Measurements from ENCODE around the gene APOA5. TPM values are rescaled to one million over a fixed set of nuclear protein-coding genes. Genes with fewer than 3 reads are reported as not detected.

Gene APOA5
- total RNA-seq, 1 experiment from 2014 or later: not detected

DNA sequence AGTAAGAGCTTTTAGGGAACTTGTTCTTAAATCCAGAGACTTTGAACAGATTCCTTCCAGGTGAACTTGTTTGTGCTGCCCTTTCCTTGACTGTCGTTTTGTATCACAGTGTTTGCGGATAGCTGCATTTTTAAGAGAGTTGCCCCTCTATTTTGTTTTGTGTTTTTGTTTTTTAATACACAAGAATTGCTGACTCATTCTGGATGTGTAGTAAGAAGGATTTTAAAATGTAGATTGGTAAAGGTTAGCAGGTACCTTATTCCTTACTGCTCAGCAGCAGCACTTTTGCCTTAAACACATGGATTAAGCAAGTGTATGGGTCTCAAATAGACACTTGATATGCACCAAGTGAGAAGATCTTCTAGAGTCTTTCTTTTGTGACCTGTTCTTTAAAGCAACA is 8.9 kb upstream of the APOA5 start:
- POLR2A ChIA-PET: interaction anchor here (0.6 to 1.6 kb wide), 3 partner anchors 11 to 1464 kb away, joined by 3 to 7 read pairs (median 3); no protein-coding TSS in a partner anchor
- TF ChIP-seq, protein P1, sequence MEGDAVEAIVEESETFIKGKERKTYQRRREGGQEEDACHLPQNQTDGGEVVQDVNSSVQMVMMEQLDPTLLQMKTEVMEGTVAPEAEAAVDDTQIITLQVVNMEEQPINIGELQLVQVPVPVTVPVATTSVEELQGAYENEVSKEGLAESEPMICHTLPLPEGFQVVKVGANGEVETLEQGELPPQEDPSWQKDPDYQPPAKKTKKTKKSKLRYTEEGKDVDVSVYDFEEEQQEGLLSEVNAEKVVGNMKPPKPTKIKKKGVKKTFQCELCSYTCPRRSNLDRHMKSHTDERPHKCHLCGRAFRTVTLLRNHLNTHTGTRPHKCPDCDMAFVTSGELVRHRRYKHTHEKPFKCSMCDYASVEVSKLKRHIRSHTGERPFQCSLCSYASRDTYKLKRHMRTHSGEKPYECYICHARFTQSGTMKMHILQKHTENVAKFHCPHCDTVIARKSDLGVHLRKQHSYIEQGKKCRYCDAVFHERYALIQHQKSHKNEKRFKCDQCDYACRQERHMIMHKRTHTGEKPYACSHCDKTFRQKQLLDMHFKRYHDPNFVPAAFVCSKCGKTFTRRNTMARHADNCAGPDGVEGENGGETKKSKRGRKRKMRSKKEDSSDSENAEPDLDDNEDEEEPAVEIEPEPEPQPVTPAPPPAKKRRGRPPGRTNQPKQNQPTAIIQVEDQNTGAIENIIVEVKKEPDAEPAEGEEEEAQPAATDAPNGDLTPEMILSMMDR (IDR thresholded peaks at IDR 0.05; ENCODE audit: unreplicated experiment): no peak
- Mint-ChIP-seq H3K4me3 (ENCODE audit: unreplicated experiment) (no peak overlapping the region), H3K9me3 (ENCODE audit: unreplicated experiment) (no peaks in the 10 kb centered on the region), H3K27me3 (ENCODE audit: insufficient read depth, unreplicated experiment) (no peaks in the 10 kb centered on the region), H3K36me3 (ENCODE audit: insufficient read depth, unreplicated experiment) (no peaks in the 10 kb centered on the region), H3K4me1 (ENCODE audit: insufficient read depth, unreplicated experiment) (no peaks in the 10 kb centered on the region), H3K27ac (ENCODE audit: low read depth, unreplicated experiment) (no peak overlapping the region)
- intact Hi-C loops (cut with micrococcal nuclease): no loop called here
- CTCF ChIA-PET: interaction anchor here (1.2 to 1.8 kb wide), 2 partner anchors 9 to 12 kb away, joined by 3 to 9 read pairs; partner anchors contain the start of gene APOA5
- no peak for DNase-seq (ENCODE audit: unreplicated experiment)
- no TSS peak for BruUV-seq (replicated peaks)

DNA sequence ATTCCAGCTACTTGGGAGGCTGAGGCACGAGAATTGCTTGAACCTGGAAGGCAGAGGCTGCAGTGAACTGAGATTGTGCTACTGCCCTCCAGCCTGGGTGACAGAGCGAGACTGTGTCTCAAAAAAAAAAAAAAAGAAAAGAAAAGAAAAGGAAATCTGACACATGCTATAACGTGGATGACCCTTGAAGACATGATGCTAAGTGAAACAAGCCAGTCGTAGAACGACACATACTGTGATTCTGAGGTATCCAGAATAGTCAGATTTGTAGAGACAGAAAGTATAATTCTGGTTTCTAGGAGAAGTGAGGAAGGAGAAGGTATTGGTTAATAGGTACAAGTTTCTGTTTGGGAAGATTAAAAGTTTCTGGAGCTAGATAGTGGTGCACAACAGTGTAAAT is 6.7 kb upstream of the APOA5 start:
- no peaks in the 10 kb centered on the region for H3K9me3 Mint-ChIP-seq (ENCODE audit: unreplicated experiment)
- no peak overlapping the region for H3K4me3 Mint-ChIP-seq (ENCODE audit: unreplicated experiment)
- no peak overlapping the region for H3K27ac Mint-ChIP-seq (ENCODE audit: low read depth, unreplicated experiment)
- ChIA-PET POLR2A (interaction anchor here (0.9 to 1.9 kb wide), 3 partner anchors 9 to 12 kb away, joined by 3 to 6 read pairs (median 5); partner anchors contain the start of gene ZPR1), CTCF (interaction anchor here (0.5 to 0.8 kb wide), 4 partner anchors 8 to 424 kb away, joined by 3 to 4 read pairs (median 4); no protein-coding TSS in a partner anchor)
- no peaks in the 10 kb centered on the region for H3K27me3 Mint-ChIP-seq (ENCODE audit: insufficient read depth, unreplicated experiment)
- TF ChIP-seq, protein P1 (IDR thresholded peaks at IDR 0.05; ENCODE audit: unreplicated experiment): no peak
- intact Hi-C loops (cut with micrococcal nuclease): no loop called here
- H3K36me3 Mint-ChIP-seq (ENCODE audit: insufficient read depth, unreplicated experiment): no peaks in the 10 kb centered on the region
- BruUV-seq (replicated peaks): no TSS peak
- no peak for DNase-seq (ENCODE audit: unreplicated experiment)
- peaks cover 14% of the 10 kb centered on the region for H3K4me1 Mint-ChIP-seq (ENCODE audit: insufficient read depth, unreplicated experiment)

GRCh38 chr11:116797816-116798215 is 6.1 kb upstream of the APOA5 start:
- CTCF ChIA-PET: interaction anchor here (0.8 kb wide), 1 partner anchor 16 kb away, joined by 3 read pairs; no protein-coding TSS in a partner anchor
- BruUV-seq (replicated peaks): no TSS peak
- Mint-ChIP-seq H3K4me3 (ENCODE audit: unreplicated experiment) (no peak overlapping the region), H3K27ac (ENCODE audit: low read depth, unreplicated experiment) (no peak overlapping the region), H3K36me3 (ENCODE audit: insufficient read depth, unreplicated experiment) (no peaks in the 10 kb centered on the region), H3K27me3 (ENCODE audit: insufficient read depth, unreplicated experiment) (no peaks in the 10 kb centered on the region), H3K9me3 (ENCODE audit: unreplicated experiment) (no peaks in the 10 kb centered on the region), H3K4me1 (ENCODE audit: insufficient read depth, unreplicated experiment) (peaks cover 19% of the 10 kb centered on the region)
- TF ChIP-seq, protein P1 (IDR thresholded peaks at IDR 0.05; ENCODE audit: unreplicated experiment): no peak
- POLR2A ChIA-PET: interaction anchor here (0.9 to 1.7 kb wide), 2 partner anchors 8 to 10 kb away, joined by 3 to 6 read pairs; partner anchors contain the start of gene ZPR1
- intact Hi-C loops (cut with micrococcal nuclease): no loop called here
- DNase-seq (ENCODE audit: unreplicated experiment): no peak

- POLR2A ChIA-PET: no interaction called here
- TF ChIP-seq, protein P1 (IDR thresholded peaks at IDR 0.05; ENCODE audit: unreplicated experiment): no peak
- Mint-ChIP-seq H3K27me3 (ENCODE audit: insufficient read depth, unreplicated experiment) (no peaks in the 10 kb centered on the region), H3K9me3 (ENCODE audit: unreplicated experiment) (no peaks in the 10 kb centered on the region), H3K4me1 (ENCODE audit: insufficient read depth, unreplicated experiment) (peaks cover 21% of the 10 kb centered on the region), H3K27ac (ENCODE audit: low read depth, unreplicated experiment) (no peak overlapping the region), H3K36me3 (ENCODE audit: insufficient read depth, unreplicated experiment) (no peaks in the 10 kb centered on the region), H3K4me3 (ENCODE audit: unreplicated experiment) (no peak overlapping the region)
- intact Hi-C loops (cut with micrococcal nuclease): no loop called here
- DNase-seq (ENCODE audit: unreplicated experiment): no peak
- CTCF ChIA-PET: interaction anchor here (1.1 to 1.7 kb wide), 2 partner anchors 39 to 431 kb away, joined by 6 to 7 read pairs; no protein-coding TSS in a partner anchor
- no TSS peak for BruUV-seq (replicated peaks)
Measured at GRCh38 chr11:116796548-116796947, 4.9 kb upstream of the APOA5 start.

All from MCF 10A (cell line).